SIG-M5 treated with dmso at 0.1 percent for 504 hours (cell line): ENCODE results near the gene JAM2.
"Not testable (repeated sequence)": the region's sequence is repeated elsewhere in the genome, so short reads cannot be mapped to it uniquely, and the experiment has no call there.

Source experiments
- DNase-seq: peaks from one replicate; lab custom pipeline; 2025; ENCODE audit not compliant: unreplicated experiment; lab: John Stamatoyannopoulos, UW

The JAM2 gene

GRCh38 chr21:25714066-25714465, 75.0 kb downstream of the JAM2 start:
- not testable (repeated sequence) for DNase-seq

DNA sequence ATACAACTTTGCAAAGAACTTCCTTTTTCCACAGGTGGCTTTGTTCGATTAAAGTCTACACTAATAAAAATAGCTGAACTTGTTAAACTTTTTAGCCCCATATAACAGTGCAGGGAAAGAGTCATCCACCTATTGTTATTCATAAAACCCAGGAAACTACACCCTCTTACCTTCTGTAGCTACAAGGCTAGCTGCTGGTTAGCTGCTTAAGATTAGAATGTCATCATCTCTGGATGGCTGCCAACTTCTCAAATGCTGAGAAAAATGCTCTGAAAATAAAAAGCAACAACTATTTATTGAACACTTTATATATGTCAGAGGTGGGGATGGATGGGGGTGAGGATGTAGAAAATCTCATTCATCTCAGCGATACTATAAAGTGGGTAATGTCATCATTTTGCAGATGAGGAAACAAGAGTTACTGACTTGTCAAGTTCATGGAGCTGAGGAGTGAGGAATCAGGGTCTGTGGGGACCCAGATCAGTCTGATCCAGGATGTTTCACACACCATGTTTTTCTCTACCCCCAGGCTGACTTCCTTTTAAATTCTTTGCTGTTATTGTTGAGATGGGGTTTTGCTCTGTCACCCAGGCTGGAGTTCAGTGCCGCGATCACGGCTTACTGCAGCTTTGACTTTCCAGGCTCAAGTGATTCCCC, 78.6 kb downstream of the JAM2 start:
- no peak for DNase-seq

GRCh38 chr21:25721987-25722386, 82.9 kb downstream of the JAM2 start:
- DNase-seq, result no peak

DNA sequence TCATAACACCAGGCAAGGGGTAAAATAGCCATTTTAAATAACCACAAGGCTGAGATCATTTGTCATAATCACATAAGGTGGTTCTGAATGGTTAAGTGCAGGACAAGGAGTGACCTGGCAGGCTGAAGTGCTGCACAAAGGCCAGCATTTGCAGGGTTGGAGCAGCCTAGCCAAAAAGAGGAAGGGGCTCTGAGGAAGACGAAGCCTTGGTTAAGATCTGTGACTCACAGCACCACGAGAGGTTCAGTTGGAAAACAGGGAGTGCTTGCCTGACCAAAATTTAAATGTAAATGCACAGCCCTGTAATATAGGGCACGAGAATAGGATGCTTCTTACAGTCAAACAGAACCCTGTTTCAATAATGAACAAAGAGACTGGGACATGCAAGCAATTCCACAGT, 83.6 kb downstream of the JAM2 start:
- DNase-seq, result peak; percentile 54

DNA sequence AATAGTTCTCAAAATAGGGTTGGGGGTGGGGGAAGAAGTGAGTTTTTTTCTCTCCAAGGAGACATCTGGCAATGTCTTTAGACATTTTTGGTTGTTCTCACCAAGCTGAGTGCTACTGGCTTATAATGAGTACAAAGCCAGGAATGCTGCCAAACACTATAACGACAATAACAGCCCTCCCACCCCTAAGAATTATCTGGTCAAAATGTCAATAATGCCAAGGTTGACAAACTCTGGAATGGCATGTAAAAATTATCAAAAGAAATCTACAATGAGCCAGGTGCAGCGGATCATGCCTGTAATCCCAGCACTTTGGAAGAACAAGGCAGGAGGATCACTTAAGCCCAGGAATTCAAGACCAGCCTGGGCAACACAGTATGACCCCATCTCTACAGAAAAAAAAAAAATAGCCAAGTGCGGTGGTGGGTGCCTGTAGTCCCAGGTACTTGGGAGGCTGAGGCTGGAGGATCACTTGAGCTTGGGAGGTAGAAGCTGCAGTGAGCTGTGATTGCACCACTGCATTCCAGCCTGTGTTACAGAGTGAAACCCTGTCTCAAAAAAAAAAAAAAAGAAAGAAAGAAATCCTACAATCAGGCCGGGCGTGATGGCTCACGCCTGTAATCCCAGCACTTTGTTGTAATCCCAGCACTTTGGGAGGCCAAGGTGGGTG, 93.2 kb downstream of the JAM2 start:
- no peak for DNase-seq

DNA sequence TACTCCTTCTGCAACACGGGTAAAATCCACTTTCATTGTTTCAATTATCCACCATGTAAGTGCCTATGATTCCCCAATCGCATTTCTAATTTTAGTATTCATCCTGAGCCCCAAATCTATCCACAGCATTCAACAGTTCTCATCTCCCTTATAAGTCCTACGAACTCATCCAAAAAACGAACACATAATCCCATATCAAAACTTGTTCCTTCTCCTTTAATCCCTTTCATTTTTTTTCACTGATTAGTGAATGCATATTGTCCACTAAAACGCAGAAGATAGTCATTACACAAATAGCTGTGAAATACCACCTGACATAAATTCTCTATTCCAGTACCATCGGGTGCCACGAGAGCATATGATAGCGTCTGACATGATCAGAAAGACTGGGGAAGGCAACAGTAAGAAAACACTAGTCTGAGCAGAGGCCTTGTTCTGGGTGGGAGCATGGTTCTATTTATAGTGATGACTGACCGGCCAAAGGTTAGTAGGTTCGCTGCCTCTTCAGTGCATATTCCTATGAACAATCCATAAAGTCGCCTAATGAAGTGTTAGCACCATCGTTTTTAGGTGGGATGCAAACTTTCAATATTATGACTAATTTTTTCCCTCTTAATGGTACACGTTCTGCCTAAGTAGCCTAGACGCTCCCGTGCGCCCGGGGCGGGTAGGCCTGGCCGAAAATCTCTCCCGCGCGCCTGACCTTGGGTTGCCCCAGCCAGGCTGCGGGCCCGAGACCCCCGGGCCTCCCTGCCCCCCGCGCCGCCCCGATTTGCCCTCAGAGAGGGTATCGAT, 95.0 kb downstream of the JAM2 start:
- peak; percentile 58 for DNase-seq

GRCh38 chr21:25734654-25734903, 95.5 kb downstream of the JAM2 start:
- no peak for DNase-seq

GRCh38 chr21:25734904-25735645, 96.0 kb downstream of the JAM2 start, which contains the start of the genes ATP5PF and GABPA:
Gene ATP5PF (minus strand): TSS chr21:25734904. CDS start chr21:25729794, 5,110 bp downstream.
Gene GABPA (plus strand): TSS chr21:25734972. CDS start chr21:25741599, 6,627 bp downstream.
- DNase-seq, result peak; percentile 98

GRCh38 chr21:25735646-25736597, 96.9 kb downstream of the JAM2 start:
- DNase-seq, result peak; percentile 75

- no peak for DNase-seq
Measured at GRCh38 chr21:25737421-25737820, 98.4 kb downstream of the JAM2 start.

GRCh38 chr21:25742900-25743299, 103.8 kb downstream of the JAM2 start:
- no peak for DNase-seq

- DNase-seq, result no peak
Measured at GRCh38 chr21:25744854-25745253, 105.8 kb downstream of the JAM2 start.

GRCh38 chr21:25750085-25750484, 111.0 kb downstream of the JAM2 start:
- DNase-seq, result no peak

GRCh38 chr21:25752416-25752815, 113.4 kb downstream of the JAM2 start:
- no peak for DNase-seq

DNA sequence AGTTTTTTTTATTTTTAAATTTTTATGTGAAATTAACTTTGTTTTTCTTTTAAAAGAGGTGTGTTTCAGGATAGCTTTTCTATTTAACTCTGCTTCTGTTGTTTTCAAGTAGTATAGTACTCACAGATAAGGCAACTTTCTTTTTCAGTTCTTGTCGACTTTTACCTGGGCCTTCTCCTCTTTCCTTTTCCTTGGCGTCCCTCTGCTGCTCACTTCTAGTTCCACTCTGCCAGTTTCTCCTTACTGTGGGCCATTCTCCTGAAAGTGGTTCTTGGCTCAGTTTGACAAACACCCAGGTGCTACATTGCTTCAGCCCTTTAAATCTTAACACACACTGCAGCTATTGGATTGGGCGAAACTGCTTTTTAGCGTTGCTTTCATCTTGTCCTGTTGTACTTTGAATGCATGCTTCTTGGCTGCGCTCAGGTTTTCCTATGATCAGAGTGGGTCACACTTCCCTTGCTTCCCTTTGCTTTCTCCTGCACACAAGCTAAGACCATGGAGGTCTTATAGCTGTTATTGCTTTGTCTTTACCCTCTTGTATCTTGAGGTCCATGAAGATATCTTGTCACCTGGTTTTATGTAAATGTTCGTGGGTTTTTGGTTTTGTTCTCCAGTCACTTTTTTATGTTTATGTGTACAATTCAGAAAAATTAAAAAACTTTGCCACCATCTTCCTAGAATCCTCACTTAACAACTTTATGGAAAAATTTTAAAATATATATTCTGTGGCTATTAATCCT, 117.3 kb downstream of the JAM2 start:
- DNase-seq, result no peak

DNA sequence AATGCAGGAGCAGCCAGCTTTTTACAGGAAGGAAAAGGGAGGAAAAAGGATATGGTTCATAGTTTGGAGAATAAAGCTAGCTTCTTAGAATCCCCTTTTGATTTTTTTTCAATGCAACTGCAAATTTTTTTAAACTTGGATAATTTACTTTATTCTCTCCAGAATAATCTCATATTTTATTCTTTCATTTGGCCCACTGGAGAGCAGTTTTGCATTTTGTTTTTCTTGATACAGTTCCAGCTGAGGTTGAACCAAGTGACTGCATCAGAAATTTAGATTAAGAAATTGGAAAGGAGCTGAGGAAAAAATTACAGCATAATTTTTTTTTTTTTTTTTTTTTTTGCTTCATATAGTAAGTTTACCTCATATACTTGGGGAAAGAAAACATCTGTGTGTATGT, 118.5 kb downstream of the JAM2 start:
- DNase-seq, result no peak

DNA sequence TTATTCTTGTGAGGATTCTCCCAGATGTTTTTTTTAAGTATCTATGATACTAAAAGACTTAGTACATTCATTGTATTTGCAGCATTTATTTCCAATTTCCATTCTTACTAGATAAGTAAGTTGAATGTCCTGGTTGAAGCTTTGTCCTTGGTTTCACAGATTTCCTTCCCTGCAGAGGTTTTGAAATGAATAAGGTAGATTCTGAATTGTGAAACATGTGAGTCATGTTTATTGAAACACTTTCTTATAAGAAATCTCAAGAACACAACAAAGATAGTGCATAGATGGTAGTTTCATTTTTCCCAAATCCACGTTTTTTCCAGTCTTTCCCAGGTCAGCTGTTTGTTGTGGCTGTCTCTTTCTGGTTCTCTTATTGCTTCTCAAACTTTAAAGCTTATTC, 120.5 kb downstream of the JAM2 start:
- DNase-seq, result no peak

DNA sequence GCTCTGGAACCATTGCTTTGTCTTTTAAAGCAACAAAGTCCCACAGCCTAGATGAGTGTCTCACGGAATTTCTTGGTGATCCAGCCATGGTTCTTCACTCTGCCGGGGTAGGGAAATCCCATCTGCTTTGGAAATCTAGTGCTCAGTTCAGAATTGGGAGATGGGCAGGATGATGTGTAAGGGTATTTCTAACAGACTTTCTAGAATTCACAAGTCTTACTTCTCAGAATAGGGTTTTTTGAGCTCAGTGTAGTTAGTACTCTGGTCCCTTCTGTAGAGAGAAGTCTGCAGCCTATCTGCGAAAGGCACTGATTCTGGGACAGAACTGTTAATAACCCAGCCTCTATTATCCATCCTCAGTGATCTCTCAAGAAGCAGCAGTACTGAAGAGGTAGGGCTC, 121.0 kb downstream of the JAM2 start:
- DNase-seq, result no peak

- DNase-seq, result no peak
Measured at GRCh38 chr21:25760677-25761076, 121.6 kb downstream of the JAM2 start.

DNA sequence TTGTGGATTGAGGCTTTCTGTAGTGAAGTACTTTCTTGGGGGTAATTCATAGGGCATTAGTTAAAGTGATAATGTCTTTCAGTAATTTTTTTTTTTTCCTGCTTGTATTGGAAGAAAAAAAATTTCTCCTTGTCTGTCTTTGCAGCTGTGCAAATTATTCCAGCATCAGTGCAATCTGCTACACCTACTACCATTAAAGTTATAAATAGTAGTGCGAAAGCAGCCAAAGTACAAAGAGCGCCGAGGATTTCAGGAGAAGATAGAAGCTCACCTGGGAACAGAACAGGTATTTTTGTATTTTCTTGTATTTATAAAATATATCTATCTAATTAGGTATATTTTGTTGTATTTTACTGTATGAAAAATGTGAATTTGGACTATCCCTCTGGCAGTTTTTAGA, 125.0 kb downstream of the JAM2 start:
- no peak for DNase-seq
